RPMI8226 (cell line): ENCODE data around the gene LRP6.
"Not testable (repeated sequence)": the region's sequence is repeated elsewhere in the genome, so short reads cannot be mapped to it uniquely, and the experiment has no call there.

Experiments used
- DNase-seq: peaks from one replicate; pipeline ENCODE4 v3.0.0-alpha.2; 2015

LRP6 gene

GRCh38 chr12:12266873-12267741 lies at the start of gene LRP6:
LRP6 (minus strand) TSS chr12:12267044; CDS start chr12:12266735, 309 bp downstream.
- DNase-seq = peak; percentile 93

- no peak for DNase-seq
Measured at GRCh38 chr12:12315838-12316237, 49.0 kb upstream of the LRP6 start.

- not testable (repeated sequence) for DNase-seq
Measured at GRCh38 chr12:12310695-12311094, 43.9 kb upstream of the LRP6 start.

GRCh38 chr12:12305568-12306300 lies 38.9 kb upstream of the LRP6 start:
- DNase-seq = no peak

- DNase-seq = no peak
Measured at GRCh38 chr12:12302976-12303375, 36.1 kb upstream of the LRP6 start.

GRCh38 chr12:12301122-12301521 lies 34.3 kb upstream of the LRP6 start:
- no peak for DNase-seq

DNA sequence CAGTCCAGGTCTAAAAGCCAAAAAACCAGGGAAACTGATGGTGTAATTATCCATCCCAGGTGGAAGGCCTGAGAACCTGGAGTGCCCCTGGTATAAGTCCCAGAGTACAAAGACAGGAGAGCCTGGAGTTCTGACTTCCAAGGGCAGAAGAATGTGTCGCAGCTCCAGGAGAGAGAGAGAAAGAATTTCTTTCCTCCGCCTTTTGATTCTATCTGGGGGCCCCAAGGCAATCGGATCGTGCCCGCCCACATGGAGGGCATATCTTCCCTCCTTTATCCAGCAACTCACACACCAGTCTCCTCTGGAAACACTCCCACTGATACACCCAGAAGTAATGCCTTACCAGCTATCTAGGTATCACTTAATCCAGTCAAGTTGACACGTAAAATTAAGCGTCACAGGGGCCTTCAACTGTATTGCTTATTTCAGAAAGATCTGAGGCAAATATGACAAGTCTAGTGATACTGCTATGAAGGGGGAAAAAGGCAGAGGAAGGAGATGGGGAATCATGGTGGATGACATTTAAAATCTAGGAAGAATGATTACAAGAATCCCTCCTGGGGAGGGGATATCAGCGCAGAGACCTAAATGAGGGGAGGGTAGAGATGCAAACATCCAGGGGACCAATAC lies 30.5 kb upstream of the LRP6 start:
- DNase-seq = no peak

DNA sequence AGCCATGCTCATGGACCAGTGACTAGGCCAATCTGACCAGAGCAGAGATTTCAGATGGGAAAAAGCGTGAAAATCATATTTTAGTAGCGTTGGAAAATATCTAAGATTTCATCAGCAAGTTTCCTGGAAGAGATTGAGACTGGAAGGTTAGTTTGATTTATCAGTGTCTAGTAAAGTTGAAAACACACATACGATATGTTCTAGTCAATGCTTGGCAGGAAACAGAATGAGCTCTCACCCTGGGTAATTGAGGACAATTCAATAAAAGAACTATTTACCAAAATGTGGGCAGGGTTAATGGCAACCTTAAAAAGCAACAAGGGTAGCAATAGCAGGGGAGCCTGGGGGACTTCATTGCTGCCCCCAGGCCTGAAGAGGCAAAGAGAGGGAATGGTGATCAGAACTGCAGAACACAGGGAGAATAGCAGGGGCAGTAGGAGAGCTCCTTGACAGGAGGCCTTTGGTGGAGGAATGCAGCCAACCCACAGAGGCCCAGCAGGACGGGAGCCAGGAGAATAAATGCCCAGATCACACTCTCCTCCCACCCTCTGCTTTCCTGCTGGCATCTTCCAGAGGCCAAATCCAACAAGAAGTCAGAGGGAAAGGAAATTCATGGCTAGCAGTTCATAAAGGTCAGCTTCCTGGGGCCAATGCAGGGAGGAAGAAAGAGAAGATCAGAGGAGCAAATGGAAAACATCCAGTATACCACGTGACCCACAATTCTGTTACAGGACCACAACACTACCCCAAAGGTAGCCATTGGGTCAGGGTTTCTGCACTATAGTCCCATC lies 27.6 kb upstream of the LRP6 start:
- no peak for DNase-seq

GRCh38 chr12:12290206-12290605 lies 23.4 kb upstream of the LRP6 start:
- no peak for DNase-seq

DNA sequence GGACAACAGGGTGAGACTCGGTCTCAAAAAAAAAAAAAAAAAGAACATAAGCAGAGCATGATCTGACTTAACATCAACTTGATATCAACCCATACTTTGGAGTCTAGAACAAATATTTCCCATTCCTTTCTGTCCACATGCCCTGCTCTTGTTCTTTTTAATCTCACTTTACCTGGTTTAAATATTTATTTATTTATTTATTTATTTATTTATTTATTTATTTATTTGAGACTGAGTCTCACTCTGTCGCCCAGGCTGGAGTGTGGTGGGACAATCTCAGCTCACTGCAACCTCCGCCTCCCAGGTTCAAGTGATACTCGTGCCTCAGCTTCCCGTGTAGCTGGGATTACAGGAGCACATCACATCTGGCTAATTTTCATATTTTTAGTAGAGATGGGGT lies 19.6 kb upstream of the LRP6 start:
- no peak for DNase-seq

DNA sequence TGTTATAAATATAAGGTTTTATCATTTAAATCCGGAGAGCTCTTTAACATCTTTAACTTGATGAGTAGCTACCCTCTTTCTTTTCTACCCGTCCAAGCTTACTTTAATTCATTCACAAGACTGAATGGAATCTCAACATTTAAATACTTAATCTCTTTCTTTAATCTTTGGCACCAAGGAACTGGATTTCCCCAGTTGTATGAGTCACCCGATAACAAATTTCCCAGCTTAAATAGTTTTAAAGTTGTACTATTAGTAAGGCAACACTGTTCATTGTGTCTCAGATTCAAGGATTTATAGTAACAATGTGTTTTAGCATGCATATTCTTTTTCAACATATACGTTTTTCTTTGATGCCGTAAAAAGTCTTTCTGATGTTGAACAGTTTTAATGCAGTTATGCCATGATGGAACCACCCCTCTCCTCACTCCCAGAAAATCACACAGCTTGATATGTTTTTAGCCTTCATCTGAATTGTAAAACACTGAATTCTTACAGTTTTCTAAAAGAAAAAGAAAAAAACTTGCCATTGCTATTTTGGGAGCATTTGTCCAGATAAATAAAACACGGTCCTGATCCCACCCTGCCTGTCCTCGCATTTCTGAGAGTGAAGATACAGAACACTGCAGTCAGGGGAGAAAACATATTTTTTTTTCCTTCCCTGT lies 16.0 kb upstream of the LRP6 start:
- no peak for DNase-seq

DNA sequence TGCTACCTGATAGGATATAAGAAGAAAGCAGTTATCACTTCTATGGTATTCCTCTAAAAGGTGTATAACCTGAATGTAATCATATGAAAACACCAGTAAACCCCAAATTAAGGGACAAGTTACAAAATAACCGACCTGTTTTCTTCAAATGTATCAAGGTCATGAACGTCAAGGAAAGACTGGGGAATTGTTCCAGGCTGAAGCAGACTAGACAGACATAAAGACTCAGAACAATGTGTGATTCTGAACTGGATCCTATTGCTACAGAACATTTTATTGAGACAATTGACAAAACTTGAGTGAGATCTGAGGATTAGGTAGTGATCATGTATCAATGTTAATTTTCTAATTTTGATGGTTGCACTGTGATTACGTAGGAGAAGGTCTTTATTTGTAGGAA lies 15.4 kb upstream of the LRP6 start:
- no peak for DNase-seq

- DNase-seq = no peak
Measured at GRCh38 chr12:12281134-12281533, 14.3 kb upstream of the LRP6 start.

- no peak for DNase-seq
Measured at GRCh38 chr12:12278899-12279298, 12.1 kb upstream of the LRP6 start.

DNA sequence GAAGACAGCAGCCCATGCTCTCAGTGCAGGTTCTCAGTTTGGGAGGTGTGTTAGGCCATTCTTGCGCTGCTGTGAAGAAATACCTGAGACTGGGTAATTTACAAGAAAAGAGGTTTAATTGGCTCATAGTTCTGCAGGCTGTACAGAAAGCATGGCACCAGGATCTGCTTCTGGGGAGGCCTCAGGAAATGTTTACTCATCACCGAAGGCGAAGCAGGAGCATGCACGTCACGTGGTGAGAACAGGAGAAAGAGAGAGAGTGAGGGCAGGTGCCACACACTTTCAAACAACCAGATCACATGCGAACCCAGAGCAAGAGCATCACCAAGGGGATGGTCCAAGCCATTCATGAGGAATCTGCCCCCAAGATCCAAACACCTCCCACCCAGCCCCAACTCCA lies 9.0 kb upstream of the LRP6 start:
- no peak for DNase-seq

- DNase-seq = no peak
Measured at GRCh38 chr12:12273291-12273957, 6.6 kb upstream of the LRP6 start.

GRCh38 chr12:12272869-12273268 lies 6.0 kb upstream of the LRP6 start:
- DNase-seq = no peak

DNA sequence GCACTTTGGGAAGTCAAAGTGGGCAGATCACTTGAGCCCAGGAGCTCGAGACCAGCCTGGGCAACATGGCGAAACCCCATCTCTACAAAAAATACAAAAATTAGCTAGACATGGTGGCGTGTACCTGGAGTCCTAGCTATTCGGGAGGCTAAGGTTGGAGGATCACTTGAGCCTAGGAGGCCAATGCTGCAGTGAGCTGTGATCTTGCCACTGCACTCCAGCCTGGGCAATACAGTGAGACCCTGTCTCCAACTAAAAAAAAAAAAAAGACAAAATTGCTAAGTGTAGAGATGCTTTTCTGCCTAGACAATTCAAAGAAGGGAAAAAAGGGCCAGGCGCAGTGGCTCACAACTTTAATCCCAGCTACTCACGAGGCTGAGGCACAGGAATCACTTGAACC lies 3.4 kb upstream of the LRP6 start:
- no peak for DNase-seq

- peak; percentile 11 for DNase-seq
Measured at GRCh38 chr12:12267742-12268200, 927 bp upstream of the LRP6 start.

GRCh38 chr12:12266389-12266872 lies 413 bp downstream of the LRP6 start:
- DNase-seq = peak; percentile 14
